Measurements from ENCODE around the gene FSTL5.

FSTL5 gene

DNA sequence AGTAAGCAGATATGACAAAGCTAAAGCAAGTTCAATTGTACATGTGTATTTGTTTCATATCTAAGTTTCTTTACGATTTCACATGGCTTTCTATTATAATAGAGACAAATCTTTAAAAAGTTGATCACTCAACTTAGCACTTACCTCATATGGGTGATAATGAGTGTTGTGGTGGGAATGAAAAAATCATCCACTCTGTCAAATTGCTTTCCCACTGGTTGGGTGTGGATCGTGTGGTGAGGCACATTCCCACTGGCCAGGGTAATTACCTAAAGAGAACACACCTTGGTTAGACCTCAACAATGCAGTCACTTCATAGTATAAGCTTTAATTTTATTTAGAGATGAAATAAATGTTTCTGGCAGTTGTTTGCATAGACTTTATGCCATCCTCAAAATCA lies 708.9 kb downstream of the FSTL5 start:
- DNase-seq (ENCODE audit: low read depth, low spot score) = no peak

DNA sequence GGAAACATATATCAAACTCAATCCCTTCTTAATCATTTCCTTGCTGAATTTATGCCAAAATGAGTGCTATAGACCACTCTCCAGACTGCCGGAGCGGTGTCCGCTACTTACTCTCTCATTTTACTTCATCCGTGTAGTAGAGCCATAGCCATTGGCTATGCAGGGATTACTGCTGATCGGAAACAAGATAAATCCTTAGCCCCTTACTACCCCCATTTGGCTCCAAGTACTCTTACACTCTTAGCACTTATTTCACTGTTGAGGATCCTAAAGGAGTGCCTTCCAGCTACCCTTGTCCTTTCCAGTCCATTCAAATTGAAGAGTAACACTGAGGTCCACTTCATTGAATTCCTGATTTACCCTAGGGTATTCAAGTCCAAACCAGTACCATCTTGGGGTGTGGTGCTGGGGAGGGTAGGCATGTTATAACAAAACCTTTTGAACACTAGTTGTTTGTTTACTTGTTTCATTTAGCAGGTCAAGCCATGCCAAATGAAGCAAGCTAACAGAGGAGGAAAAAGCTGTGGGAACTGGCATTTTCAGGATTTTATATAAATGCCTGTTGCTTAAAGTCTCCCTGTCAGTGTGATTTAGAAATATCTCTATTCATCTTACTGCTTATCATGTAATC lies 715.1 kb downstream of the FSTL5 start:
- DNase-seq (ENCODE audit: low read depth, low spot score) = no peak

GRCh38 chr4:161444626-161445025 lies 719.2 kb downstream of the FSTL5 start:
- DNase-seq (ENCODE audit: low read depth, low spot score) = no peak

DNA sequence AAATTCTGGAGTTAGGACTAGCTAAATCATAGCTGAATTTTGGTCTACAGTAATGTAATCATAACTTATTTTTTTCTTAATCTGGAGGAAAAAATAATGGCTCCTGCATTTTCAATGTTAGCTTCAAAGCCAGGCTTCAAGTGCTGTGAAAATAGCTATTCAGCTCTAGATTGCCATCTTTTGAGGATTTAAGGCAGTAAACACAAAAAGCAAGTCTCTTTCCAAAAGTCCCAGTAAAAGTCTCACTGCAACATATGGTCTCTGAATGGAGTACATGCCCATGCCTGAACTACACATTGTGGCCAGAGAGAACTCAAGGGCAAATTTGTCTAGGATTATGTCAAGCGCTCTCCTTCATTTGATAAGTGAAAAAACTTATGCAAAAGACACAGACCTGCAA lies 720.9 kb downstream of the FSTL5 start:
- DNase-seq (ENCODE audit: low read depth, low spot score) = no peak

- DNase-seq (ENCODE audit: low read depth, low spot score) = no peak
Measured at GRCh38 chr4:161438096-161438495, 725.7 kb downstream of the FSTL5 start.

GRCh38 chr4:161428180-161428965 lies 735.4 kb downstream of the FSTL5 start:
- DNase-seq (ENCODE audit: low read depth, low spot score) = no peak

GRCh38 chr4:161419822-161420221 lies 744.0 kb downstream of the FSTL5 start:
- DNase-seq (ENCODE audit: low read depth, low spot score) = no peak

GRCh38 chr4:161411901-161412300 lies 751.9 kb downstream of the FSTL5 start:
- DNase-seq (ENCODE audit: low read depth, low spot score) = no peak

DNA sequence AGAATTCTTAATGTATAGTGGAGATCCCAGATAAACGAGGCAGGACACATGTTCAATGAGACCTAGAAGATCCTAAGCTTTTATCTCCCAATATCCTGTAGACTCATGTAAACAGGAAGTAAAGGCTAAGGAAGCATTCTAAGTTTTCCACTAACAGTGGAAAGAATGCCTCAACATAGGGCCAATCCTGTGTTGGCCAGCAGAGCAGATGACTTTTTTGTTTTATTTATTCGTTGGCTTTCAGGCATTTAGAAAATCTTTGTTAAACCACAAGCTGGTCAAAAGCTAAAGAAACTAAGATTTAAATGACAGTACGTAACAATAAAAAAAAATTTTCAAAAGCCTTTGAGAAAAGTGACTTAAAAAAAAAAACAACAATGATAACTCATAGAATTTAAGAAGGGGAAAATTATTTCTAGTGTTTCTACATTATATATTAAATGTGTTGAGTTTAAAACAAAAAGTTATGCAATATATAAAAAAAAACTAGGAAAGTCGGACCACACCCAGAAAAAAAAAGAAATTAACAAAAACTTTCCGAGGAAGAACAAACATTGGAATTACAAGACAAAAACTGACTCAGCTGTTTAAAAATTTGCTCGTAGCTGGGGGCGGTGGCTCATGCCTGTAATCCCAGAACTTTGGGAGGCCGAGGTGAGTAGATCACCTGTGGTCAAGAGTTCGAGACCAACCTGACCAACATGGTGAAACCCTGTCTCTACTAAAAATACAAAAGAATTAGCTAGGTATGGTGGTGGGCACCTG lies 759.3 kb downstream of the FSTL5 start:
- DNase-seq (ENCODE audit: low read depth, low spot score) = no peak

- no peak for DNase-seq (ENCODE audit: low read depth, low spot score)
Measured at GRCh38 chr4:161403781-161404180, 760.0 kb downstream of the FSTL5 start.

DNA sequence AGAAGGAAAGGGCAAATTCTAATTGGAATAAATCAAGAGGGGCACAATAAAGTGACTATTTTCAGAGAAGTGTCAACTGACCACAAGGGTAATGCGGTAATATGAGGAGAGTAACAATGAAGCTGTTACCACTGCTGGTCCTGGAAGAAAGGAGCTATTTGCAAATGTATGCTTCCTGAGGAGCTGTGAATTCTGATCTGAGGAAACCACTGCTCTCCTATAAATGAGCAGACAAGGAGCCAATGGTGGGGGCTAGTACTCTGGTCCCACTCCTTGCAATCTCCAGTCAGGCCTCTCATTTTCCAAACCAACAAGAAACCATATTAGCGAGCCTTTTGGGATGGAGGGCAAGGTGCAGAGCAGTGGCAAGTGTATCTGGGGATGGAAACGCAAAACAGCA lies 770.2 kb downstream of the FSTL5 start:
- DNase-seq (ENCODE audit: low read depth, low spot score) = no peak

GRCh38 chr4:161382655-161383054 lies 781.1 kb downstream of the FSTL5 start:
- no peak for DNase-seq (ENCODE audit: low read depth, low spot score)

DNA sequence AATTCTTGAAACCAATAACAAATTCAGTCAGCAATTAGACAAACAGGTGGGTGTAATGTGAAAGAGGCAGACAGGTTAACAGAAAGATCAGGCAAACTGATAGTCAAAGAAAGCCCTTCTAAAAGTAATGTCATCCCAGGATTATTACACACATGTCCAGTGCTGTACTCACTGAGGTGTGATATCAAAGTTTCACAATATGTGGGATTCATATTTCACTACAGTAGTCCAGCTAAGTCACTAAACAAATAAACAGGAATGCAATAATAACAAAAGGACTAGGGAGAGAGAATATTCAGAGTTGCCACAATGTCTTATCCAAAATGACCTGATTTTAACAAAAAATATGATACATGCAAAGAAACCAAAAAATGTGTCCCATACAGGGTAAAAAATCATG lies 787.5 kb downstream of the FSTL5 start:
- no peak for DNase-seq (ENCODE audit: low read depth, low spot score)

DNA sequence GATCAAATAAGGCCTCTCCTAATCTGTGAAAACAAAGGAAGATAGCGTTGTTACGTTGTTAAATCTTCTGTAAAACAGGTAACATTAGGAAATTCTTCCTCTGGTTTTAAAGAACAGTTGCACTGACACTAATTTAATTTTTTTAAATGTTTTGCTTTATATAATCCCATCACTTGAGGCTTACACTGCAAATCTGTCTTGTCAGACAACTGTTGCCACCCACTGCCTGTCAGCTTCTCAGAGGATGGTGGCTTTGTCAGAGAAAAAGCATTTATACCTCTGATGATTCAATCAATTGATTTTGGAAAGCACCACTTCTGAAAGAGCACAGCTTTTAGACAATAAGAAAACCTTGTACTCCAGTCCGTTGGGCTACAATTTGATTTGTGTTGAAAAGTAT lies 799.1 kb downstream of the FSTL5 start:
- no peak for DNase-seq (ENCODE audit: low read depth, low spot score)

GRCh38 chr4:161360982-161361381 lies 802.8 kb downstream of the FSTL5 start:
- no peak for DNase-seq (ENCODE audit: low read depth, low spot score)

DNA sequence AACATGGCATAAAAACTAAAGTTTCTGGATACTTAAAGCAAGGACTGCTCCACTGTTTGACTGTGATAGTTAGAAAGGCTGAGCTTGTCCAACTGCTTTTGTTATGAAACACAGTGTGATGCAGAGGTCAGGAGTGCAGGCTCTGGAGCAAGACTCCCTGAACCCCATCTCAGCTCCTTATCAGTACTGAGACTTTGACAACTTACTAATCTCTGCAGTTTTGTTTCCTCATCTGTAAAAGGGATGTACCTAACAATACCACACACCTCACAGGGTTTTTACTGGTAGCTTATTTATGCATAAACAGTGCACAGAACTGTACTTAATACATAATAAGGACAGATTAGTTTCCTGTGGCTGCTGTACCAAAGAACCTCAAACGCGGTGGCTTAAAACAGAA lies 804.3 kb downstream of the FSTL5 start:
- no peak for DNase-seq (ENCODE audit: low read depth, low spot score)

DNA sequence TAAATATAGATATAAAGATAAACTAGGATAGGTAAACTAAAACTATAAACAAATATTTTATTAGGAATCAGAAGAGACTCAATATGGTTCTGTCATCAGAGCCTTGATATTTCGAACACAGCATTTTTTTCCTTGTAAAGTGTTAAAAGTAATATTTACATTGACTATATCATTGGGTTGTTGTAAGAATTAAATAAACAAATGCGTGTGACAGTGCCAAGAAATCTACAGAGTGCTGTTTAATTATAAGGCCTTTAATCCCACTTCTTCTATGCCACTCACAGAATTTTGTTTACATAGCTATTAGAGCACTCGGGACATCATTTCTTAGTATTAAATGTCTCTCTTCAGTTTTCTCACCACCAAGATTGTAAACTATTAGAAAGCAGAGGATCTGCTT lies 807.4 kb downstream of the FSTL5 start:
- DNase-seq (ENCODE audit: low read depth, low spot score) = no peak

DNA sequence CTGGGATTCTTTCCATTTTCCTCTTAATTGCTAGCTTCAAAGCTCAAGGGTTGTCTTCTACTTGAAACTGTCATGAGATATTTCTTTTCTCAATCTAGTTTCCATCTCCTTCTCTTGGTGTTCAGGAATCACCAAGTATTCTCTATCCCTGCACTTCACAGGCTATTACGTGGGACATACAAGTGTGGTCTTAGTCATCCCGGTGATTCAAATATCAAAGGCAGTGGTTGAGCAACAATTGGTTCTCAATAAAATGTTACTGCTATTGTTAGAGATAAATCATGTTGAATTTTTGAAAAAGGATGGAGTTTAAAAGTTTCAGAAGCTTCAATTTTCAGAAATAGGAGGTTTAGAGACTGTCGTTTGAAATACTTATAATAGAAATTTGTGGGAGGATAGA lies 812.9 kb downstream of the FSTL5 start:
- no peak for DNase-seq (ENCODE audit: low read depth, low spot score)

DNA sequence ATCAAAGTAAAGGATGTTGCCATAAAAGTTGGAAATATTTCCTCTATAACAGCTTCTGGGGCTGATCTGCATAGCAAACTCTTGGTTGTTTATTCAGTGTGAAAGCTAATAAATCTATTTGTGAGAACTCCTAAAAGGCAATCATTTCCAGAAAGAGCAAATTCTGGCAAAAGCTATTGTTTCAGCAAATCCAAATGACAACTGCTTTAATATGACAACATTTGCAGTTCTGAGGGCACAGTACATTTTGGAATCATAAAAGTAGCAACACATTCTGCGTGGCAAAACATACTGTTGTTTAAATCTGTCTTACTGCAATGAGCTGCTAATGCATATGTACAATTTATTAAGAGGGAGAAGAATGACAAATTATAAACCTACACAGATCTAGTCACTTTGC lies 818.1 kb downstream of the FSTL5 start:
- no peak for DNase-seq (ENCODE audit: low read depth, low spot score)

GRCh38 chr4:161343569-161343950 lies 820.2 kb downstream of the FSTL5 start:
- DNase-seq (ENCODE audit: low read depth, low spot score) = no peak

DNA sequence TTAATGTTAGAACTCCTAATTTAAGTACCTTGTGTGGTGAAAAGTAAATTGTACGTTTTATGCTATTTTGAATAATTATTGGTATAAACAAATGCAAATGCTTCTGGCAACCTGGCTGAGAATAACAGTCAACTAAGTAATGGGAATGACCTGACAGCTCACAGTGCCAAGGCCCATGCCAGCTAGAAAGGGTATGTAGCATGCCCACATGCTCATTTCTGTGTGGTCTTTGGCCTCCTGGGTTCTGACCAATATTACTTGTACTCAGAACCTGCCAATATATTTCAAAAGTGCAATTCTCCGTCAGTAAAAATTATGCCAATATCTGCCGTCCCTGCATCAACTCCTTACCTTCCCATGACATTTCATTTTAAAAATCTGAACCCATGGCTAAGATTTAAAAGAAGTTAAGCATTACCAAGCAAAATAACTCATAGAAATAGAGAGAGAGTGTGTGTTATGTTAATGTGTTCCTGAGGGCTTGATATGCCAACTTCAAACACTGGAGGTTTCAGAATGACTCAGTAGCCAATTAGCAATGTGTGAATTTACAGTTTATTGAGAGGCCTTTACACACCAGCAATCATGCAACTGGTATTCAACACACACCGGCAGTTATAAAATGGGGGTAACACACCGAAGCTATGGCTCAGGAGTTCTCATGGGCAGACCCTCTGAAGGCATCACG lies 820.8 kb downstream of the FSTL5 start:
- DNase-seq (ENCODE audit: low read depth, low spot score) = no peak

- no peak for DNase-seq (ENCODE audit: low read depth, low spot score)
Measured at GRCh38 chr4:161336621-161337020, 827.2 kb downstream of the FSTL5 start.

Measured in activated naive CD8-positive, alpha-beta T cell treated with anti-CD3 and anti-CD28 coated beads, Interleukin-2, amount 50 U/mL, for 16 hours (primary cell).